OCI-LY1 (cell line): ENCODE results near the gene SFT2D1.

ENCODE experiments used
- EZH2 ChIP-seq: fragments of 200-600 bp; sonication (generic), shearing (Covaris generic); IDR thresholded peaks from 2 replicates; pipeline ENCODE4 v1.8.0; 2017; ENCODE audit warnings: borderline replicate concordance, mixed run types, mild to moderate bottlenecking, antibody characterized with exemption, low read length, moderate library complexity, mixed read lengths
- TF ChIP-seq, protein P1 (sequence below): fragments of 200-600 bp; sonication (generic), shearing (Covaris generic); IDR thresholded peaks from 2 replicates; pipeline ENCODE4 v1.5.1; 2017; ENCODE audit warnings: mild to moderate bottlenecking, antibody characterized with exemption, low read length, moderate library complexity, mixed read lengths

DNA sequence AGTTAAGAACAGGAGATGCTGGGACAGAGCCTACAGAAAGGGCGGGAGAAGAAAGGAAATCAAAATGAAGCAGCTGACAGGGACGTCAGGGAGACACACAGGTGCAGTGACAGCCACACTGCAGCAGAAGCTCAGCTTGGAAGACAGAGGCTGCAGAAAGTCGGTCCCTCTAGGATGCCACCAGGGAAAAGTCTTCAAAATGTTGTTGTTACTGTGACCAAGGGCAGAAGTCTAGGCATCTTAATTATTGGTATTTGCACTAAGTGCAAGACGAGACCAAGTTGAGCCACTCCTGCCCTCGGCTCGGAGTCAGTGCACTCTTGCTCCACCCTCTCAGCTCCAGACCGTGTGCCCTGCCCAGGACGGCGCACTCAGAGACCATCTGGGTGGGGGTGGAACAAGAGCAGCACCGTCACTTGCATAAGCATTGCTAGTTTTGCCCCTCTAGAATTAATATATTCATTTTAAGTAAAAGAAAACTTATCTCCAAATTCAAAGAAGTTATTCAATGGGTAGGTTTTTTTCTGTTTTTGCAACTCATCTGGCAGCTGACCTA is 36.7 kb downstream of the SFT2D1 start:
- TF ChIP-seq, protein P1, sequence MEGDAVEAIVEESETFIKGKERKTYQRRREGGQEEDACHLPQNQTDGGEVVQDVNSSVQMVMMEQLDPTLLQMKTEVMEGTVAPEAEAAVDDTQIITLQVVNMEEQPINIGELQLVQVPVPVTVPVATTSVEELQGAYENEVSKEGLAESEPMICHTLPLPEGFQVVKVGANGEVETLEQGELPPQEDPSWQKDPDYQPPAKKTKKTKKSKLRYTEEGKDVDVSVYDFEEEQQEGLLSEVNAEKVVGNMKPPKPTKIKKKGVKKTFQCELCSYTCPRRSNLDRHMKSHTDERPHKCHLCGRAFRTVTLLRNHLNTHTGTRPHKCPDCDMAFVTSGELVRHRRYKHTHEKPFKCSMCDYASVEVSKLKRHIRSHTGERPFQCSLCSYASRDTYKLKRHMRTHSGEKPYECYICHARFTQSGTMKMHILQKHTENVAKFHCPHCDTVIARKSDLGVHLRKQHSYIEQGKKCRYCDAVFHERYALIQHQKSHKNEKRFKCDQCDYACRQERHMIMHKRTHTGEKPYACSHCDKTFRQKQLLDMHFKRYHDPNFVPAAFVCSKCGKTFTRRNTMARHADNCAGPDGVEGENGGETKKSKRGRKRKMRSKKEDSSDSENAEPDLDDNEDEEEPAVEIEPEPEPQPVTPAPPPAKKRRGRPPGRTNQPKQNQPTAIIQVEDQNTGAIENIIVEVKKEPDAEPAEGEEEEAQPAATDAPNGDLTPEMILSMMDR, result no peak
- no peak for TF ChIP-seq EZH2
